GM10266 (cell line): ENCODE results near the gene CDKN2B-AS1.

Experiments
- DNase-seq: peaks from one replicate; pipeline ENCODE4 v3.0.0; 2012; ENCODE audit errors: extremely low spot score
- CTCF ChIP-seq: IDR thresholded peaks from 2 replicates; pipeline ENCODE4 v1.5.1; 2012; ENCODE audit warnings: mild to moderate bottlenecking, low read depth; ENCODE audit not compliant: control insufficient read depth, insufficient read depth; ENCODE audit errors: missing control alignments

The CDKN2B-AS1 gene

DNA sequence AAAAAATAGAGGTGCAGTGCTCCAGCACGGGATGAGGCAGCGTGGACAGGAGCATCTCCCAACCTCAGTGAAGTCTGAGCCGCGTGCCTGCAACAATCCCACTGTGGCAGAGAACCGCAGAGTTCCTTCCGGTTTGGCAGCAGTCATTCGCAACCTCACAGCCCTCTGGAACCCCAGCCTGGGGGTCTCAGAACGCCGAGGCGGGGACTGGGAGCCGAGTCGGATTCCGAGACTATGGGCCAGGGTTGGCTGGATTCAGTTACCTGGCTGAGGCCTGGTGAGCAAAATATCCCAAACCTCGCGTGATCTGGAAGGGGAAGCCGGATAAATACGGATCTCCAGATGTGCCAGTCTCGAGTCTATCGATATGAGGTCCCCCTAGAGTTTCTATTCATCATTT, 27.4 kb upstream of the CDKN2B-AS1 start:
- no peak for TF ChIP-seq CTCF
- no peak for DNase-seq

DNA sequence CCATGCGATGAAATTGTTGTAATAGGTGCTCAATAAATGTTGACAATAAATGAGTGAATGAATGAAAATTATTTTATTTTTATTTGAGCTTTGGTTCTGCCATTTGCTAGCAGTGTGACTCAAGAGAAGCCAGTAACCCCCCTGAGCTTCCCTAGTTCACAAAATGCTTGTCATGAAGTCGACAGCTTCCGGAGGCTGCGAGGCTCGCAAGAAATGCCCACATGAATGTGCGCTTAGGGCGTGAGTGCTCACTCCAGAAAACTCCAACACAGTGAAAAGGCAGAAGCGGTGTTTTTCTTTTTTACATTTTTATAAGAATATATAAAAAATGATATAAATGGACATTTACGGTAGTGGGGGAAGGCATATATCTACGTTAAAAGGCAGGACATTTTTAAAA, 26.9 kb upstream of the CDKN2B-AS1 start:
- no peak for TF ChIP-seq CTCF
- no peak for DNase-seq

- DNase-seq, result no peak
- TF ChIP-seq CTCF, result no peak
These were observed 26.1 kb upstream of the CDKN2B-AS1 start for GRCh38 chr9:21968331-21969010.

DNA sequence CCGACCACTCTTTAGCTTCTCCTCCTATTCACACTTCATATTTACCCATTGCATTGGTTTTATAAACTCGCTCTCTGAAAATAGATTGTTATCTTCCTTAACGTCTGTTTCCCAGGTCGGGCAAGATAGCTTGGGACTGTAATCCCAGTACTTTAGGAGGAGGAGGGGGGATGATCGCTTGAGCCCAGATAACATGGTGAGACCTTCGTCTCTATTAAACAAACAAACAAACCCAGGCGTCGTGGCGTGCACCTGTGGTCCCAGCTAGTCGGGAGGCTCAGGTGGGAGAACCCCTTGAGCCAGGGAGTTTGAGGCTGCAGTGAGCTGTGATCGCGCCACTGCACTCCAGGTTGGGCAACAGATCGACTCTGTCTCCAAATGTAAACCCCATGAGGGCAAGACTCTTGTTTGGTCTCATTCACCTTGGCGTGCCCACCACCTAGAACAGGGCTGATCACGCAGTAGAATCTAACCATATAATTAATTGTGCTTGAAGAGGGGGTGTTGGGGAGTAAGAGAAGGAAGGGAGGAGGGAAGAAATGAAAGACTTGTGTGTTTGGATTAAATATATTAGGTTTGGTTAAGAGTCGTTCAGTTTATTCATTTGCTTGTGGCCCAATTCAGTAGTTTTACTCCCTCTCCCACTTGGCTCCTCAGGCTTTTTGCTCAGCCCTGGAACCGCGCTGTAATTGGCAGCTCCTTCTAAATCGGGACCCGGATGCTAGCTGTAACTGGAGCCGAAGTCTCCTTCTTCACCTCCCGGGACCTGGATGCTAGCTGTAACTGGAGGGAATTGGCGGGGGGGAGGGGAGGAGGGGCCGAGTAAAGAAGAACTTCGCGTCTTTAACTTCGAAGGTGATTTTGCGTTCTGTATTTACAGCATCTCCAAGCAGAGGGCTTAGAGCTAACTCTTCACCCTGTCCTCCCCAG, 25.3 kb upstream of the CDKN2B-AS1 start:
- DNase-seq, result no peak
- no peak for TF ChIP-seq CTCF

- TF ChIP-seq CTCF, result no peak
- DNase-seq, result no peak
These were observed 24.4 kb upstream of the CDKN2B-AS1 start for GRCh38 chr9:21969951-21970799.

- no peak for TF ChIP-seq CTCF
- DNase-seq, result no peak
These were observed 23.6 kb upstream of the CDKN2B-AS1 start for GRCh38 chr9:21970800-21971640.
